Measurements from ENCODE around the gene RIT2.

The RIT2 gene

GRCh38 chr18:43113220-43113895 lies 2.1 kb downstream of the RIT2 start:
- TF ChIP-seq ZFP30 (CRISPR knock-in tag; IDR thresholded peaks at IDR 0.05) (no peak), CSRNP3 (CRISPR knock-in tag; IDR thresholded peaks at IDR 0.05) (no peak), ARNTL (CRISPR knock-in tag; IDR thresholded peaks at IDR 0.05; ENCODE audit: borderline replicate concordance, low read depth) (no peak), ZC3H10 (CRISPR knock-in tag; IDR thresholded peaks at IDR 0.05) (no peak), TCF4 (CRISPR knock-in tag; IDR thresholded peaks at IDR 0.05; ENCODE audit: borderline replicate concordance) (no peak), SNAI2 (CRISPR knock-in tag; IDR thresholded peaks at IDR 0.05) (no peak), CSDC2 (CRISPR knock-in tag; IDR thresholded peaks at IDR 0.05) (no peak), PATZ1 (CRISPR knock-in tag; IDR thresholded peaks at IDR 0.05; ENCODE audit: borderline replicate concordance) (no peak), TOX (CRISPR knock-in tag; IDR thresholded peaks at IDR 0.05; ENCODE audit: borderline replicate concordance) (no peak), RARB (CRISPR knock-in tag; IDR thresholded peaks at IDR 0.05) (no peak), TSHZ2 (CRISPR knock-in tag; IDR thresholded peaks at IDR 0.05) (no peak), ESRRG (CRISPR knock-in tag; IDR thresholded peaks at IDR 0.05) (no peak)
- ATAC-seq = no peak

GRCh38 chr18:43108882-43109281 lies 6.6 kb downstream of the RIT2 start:
- TF ChIP-seq ESRRG (CRISPR knock-in tag; IDR thresholded peaks at IDR 0.05) = no peak
- no peak for TF ChIP-seq PPARA (CRISPR knock-in tag; IDR thresholded peaks at IDR 0.05; ENCODE audit: borderline replicate concordance)
- no peak for ATAC-seq

GRCh38 chr18:43108469-43108868 lies 7.0 kb downstream of the RIT2 start:
- TF ChIP-seq ZC3H10 (CRISPR knock-in tag; IDR thresholded peaks at IDR 0.05) (no peak), CSRNP3 (CRISPR knock-in tag; IDR thresholded peaks at IDR 0.05) (no peak), SNAI2 (CRISPR knock-in tag; IDR thresholded peaks at IDR 0.05) (no peak), CSDC2 (CRISPR knock-in tag; IDR thresholded peaks at IDR 0.05) (no peak), TCF4 (CRISPR knock-in tag; IDR thresholded peaks at IDR 0.05; ENCODE audit: borderline replicate concordance) (no peak), GLIS3 (CRISPR knock-in tag; IDR thresholded peaks at IDR 0.05) (no peak), TOX (CRISPR knock-in tag; IDR thresholded peaks at IDR 0.05; ENCODE audit: borderline replicate concordance) (no peak), ZNF8 (CRISPR knock-in tag; IDR thresholded peaks at IDR 0.05) (no peak), ISL1 (CRISPR knock-in tag; IDR thresholded peaks at IDR 0.05) (no peak), ZNF565 (CRISPR knock-in tag; conservative IDR thresholded peaks at IDR 0.05; ENCODE audit: low read depth) (no peak), OSR1 (CRISPR knock-in tag; IDR thresholded peaks at IDR 0.05) (no peak)
- no peak for ATAC-seq

GRCh38 chr18:43093646-43094045 lies 21.8 kb downstream of the RIT2 start:
- TF ChIP-seq ARNTL (CRISPR knock-in tag; IDR thresholded peaks at IDR 0.05; ENCODE audit: borderline replicate concordance, low read depth) (no peak), ZNF70 (CRISPR knock-in tag; IDR thresholded peaks at IDR 0.05) (no peak), SNAI2 (CRISPR knock-in tag; IDR thresholded peaks at IDR 0.05) (no peak), GLIS3 (CRISPR knock-in tag; IDR thresholded peaks at IDR 0.05) (no peak)
- ATAC-seq = no peak

All from SK-N-SH treated with all-trans-retinoic acid at 6 μM for 48 hours (cell line).